ENCODE results near the gene PPFIA2.

- no peak for TF ChIP-seq POLR2AphosphoS5 (IDR thresholded peaks at IDR 0.05)
- TF ChIP-seq CTCF (IDR thresholded peaks at IDR 0.05): no peak
Observed at GRCh38 chr12:81758421-81759189, 545 bp downstream of the PPFIA2 start.

Measured in stomach (tissue), 4 donors.